BJ (cell line): ENCODE results near the gene TMIGD3. TPM values are rescaled to one million over a fixed set of nuclear protein-coding genes. Genes with fewer than 3 reads are reported as not detected.

Experiments
- CTCF ChIA-PET: fragments of 350-600 bp; formaldehyde crosslinking; extraction: SDS; loops from one replicate; lab custom pipeline; 2021; ENCODE audit warnings: antibody characterized with exemption, inconsistent platforms; lab: Yijun Ruan, JAX
- POLR2A ChIA-PET: fragments of 300-600 bp; sonication (Branson Sonifier 250); formaldehyde crosslinking; extraction: SDS; loops from one replicate; lab custom pipeline; 2021; ENCODE audit warnings: antibody characterized with exemption; lab: Charles Lee
- DNase-seq: peaks from one replicate; pipeline ENCODE4 v3.0.0-alpha.2; 2011; ENCODE audit warnings: low read depth
- H3K27me3 ChIP-seq: 2 replicates; pipeline ENCODE4 v1.6.0; 2011; ENCODE audit warnings: low read length; ENCODE audit not compliant: control insufficient read depth, insufficient read depth
- H3K36me3 ChIP-seq: 2 replicates; pipeline ENCODE4 v1.5.1; 2011; ENCODE audit warnings: low read length; ENCODE audit not compliant: control insufficient read depth, insufficient read depth
- H3K4me3 ChIP-seq: 2 replicates; pipeline ENCODE4 v1.5.1; 2011; ENCODE audit warnings: low read depth, mild to moderate bottlenecking, control low read depth, low read length
- CTCF ChIP-seq: IDR thresholded peaks from 2 replicates; pipeline ENCODE4 v1.5.1; 2011; ENCODE audit warnings: low read depth, mild to moderate bottlenecking, control low read depth, inconsistent platforms, low read length, moderate library complexity; ENCODE audit not compliant: insufficient read depth
- polyA plus RNA-seq: library from polyadenylated mRNA; depleted of rRNA; stranded (reverse); fragments of >200 nt; gene quantifications from 2 replicates; pipeline ENCODE4 v1.2.3, GENCODE V29; 2011

TMIGD3 gene
- polyA plus RNA-seq, 1 experiment: not detected

- Histone ChIP-seq H3K27me3 (no peaks in the 10 kb centered on the region), H3K4me3 (no peak overlapping the region), H3K36me3 (peaks cover 6% of the 10 kb centered on the region)
- ChIA-PET CTCF (no interaction called here), POLR2A (no interaction called here)
- TF ChIP-seq CTCF: no peak
- DNase-seq: no peak
Observed at GRCh38 chr1:111461765-111462164, 41.7 kb downstream of the TMIGD3 start.

GRCh38 chr1:111455642-111456031 is 47.8 kb downstream of the TMIGD3 start:
- no peaks in the 10 kb centered on the region for H3K27me3 ChIP-seq
- TF ChIP-seq CTCF: no peak
- peaks cover 6% of the 10 kb centered on the region for H3K36me3 ChIP-seq
- no peak for DNase-seq
- no peak overlapping the region for H3K4me3 ChIP-seq
- ChIA-PET CTCF (no interaction called here), POLR2A (no interaction called here)

- CTCF ChIA-PET: no interaction called here
- TF ChIP-seq CTCF: no peak
- DNase-seq: no peak
- Histone ChIP-seq H3K4me3 (no peak overlapping the region), H3K27me3 (no peaks in the 10 kb centered on the region), H3K36me3 (peaks cover 6% of the 10 kb centered on the region)
- POLR2A ChIA-PET: no interaction called here
Observed at GRCh38 chr1:111454859-111455641, 48.4 kb downstream of the TMIGD3 start.

GRCh38 chr1:111453706-111454105 is 49.7 kb downstream of the TMIGD3 start:
- POLR2A ChIA-PET: interaction anchor here (0.5 kb wide), 1 partner anchor 66 kb away, joined by 3 read pairs; no protein-coding TSS in a partner anchor
- no peak for TF ChIP-seq CTCF

GRCh38 chr1:111452581-111452980 is 50.9 kb downstream of the TMIGD3 start:
- no peak for DNase-seq
- ChIA-PET POLR2A (no interaction called here), CTCF (interaction anchor here (3.1 kb wide), 1 partner anchor 15 kb away, joined by 11 read pairs; no protein-coding TSS in a partner anchor)
- H3K4me3 ChIP-seq: no peak overlapping the region
- no peaks in the 10 kb centered on the region for H3K27me3 ChIP-seq
- TF ChIP-seq CTCF: no peak
- peaks cover 2% of the 10 kb centered on the region for H3K36me3 ChIP-seq

More at GRCh38 chr1:111453706-111454105, 49.7 kb downstream of the TMIGD3 start:
- Histone ChIP-seq H3K27me3 (no peaks in the 10 kb centered on the region), H3K4me3 (no peak overlapping the region), H3K36me3 (peaks cover 6% of the 10 kb centered on the region)
- CTCF ChIA-PET: interaction anchor here (0.7 to 1.0 kb wide), 2 partner anchors 27 to 55 kb away, joined by 3 read pairs; no protein-coding TSS in a partner anchor
- no peak for DNase-seq
